Right atrium auricular region (tissue), 2 donors: Measurements from ENCODE around the gene TAS2R60. TPM values are rescaled to one million over a fixed set of nuclear protein-coding genes. Genes with fewer than 3 reads are reported as not detected.
A peak's percentile ranks its signal among the peaks of the same experiment; 100 is the strongest.
"Not testable (repeated sequence)": the region's sequence is repeated elsewhere in the genome, so short reads cannot be mapped to it uniquely, and the experiment has no call there.

ENCODE experiments used
- DNase-seq: peaks from one replicate; pipeline ENCODE4 v3.0.0-alpha.2; 2019; ENCODE audit warnings: low spot score
- H3K27ac ChIP-seq, 2 donors: fragments of 200-600 bp; sonication (generic); 1 replicate in 1 of 2; 2 replicates in 1 of 2; pipeline ENCODE4 v1.5.1; 2016 to 2019
- H3K27me3 ChIP-seq, 2 donors: fragments of 200-600 bp; sonication (generic); one replicate each; pipeline versions ENCODE4 v1.5.1 to v1.6.0; 2017 to 2019
- H3K36me3 ChIP-seq: fragments of 200-600 bp; sonication (generic); one replicate; pipeline ENCODE4 v1.5.1; 2016
- H3K4me1 ChIP-seq, 2 donors: fragments of 200-600 bp; sonication (generic); one replicate each; pipeline versions ENCODE4 v1.5.1 to v1.6.0; 2017 to 2019
- H3K4me3 ChIP-seq, 2 donors: fragments of 200-600 bp; sonication (generic); 1 replicate in 1 of 2; 2 replicates in 1 of 2; pipeline ENCODE4 v1.5.1; 2017 to 2019; ENCODE audit warnings: mild to moderate bottlenecking in 1 of 2, moderate library complexity in 1 of 2
- H3K9me3 ChIP-seq, 2 donors: fragments of 200-600 bp; sonication (generic); one replicate each; pipeline ENCODE4 v1.5.1; 2019
- total RNA-seq, 2 donors: library from RNA; depleted of rRNA; stranded (reverse); fragments of >200 nt; gene quantifications; one replicate each; pipeline ENCODE4 v1.1.0, GENCODE V29; 2016
- TF ChIP-seq, protein P1 (sequence below), 2 donors: fragments of 200-600 bp; sonication (generic); IDR thresholded peaks; one replicate each; pipeline ENCODE4 v1.5.1; 2019; ENCODE audit warnings: antibody characterized with exemption in 2 of 2

The TAS2R60 gene
- total RNA-seq, 2 donors from 2014 or later: not detected

DNA sequence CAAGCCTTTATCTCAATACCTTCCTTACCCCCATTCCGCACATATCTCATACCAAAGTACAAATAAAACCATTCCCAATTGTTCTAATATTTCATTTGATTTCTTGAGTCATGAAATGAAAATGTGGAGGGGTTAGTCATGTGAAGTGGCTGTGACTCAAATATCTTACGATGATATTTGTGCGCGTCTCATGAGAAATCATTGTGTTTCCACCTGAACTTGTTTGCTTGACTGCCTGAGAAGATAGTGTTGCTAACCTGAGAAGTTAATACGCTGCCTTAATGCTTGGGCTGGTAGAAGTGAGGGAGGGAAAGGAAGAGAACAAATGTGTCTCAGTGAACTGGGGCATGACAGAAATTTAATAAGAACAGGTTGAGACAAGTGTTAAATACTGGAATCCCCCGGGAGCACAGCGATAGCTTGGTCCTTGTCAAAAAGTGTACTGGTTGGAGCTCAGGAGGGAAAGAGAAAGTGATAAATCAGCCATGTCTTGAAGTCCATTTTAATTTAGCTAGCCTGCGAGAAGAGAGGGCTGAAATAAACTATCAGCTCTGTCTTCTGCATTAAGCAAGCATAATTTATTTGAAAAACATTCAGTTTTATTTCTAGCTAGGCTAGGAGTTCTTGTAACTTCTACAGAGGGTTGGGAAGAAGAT is 27.4 kb upstream of the TAS2R60 start:
- no peak for DNase-seq
- TF ChIP-seq, protein P1, sequence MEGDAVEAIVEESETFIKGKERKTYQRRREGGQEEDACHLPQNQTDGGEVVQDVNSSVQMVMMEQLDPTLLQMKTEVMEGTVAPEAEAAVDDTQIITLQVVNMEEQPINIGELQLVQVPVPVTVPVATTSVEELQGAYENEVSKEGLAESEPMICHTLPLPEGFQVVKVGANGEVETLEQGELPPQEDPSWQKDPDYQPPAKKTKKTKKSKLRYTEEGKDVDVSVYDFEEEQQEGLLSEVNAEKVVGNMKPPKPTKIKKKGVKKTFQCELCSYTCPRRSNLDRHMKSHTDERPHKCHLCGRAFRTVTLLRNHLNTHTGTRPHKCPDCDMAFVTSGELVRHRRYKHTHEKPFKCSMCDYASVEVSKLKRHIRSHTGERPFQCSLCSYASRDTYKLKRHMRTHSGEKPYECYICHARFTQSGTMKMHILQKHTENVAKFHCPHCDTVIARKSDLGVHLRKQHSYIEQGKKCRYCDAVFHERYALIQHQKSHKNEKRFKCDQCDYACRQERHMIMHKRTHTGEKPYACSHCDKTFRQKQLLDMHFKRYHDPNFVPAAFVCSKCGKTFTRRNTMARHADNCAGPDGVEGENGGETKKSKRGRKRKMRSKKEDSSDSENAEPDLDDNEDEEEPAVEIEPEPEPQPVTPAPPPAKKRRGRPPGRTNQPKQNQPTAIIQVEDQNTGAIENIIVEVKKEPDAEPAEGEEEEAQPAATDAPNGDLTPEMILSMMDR (IDR thresholded peaks at IDR 0.05): no peak
- Histone ChIP-seq H3K27me3 (no peaks in the 10 kb centered on the region), H3K4me3 (no peak overlapping the region), H3K4me1 (peaks cover 0 to 5% of the 10 kb centered on the region in 2 donors), H3K36me3 (no peaks in the 10 kb centered on the region), H3K9me3 (no peaks in the 10 kb centered on the region), H3K27ac (no peak overlapping the region)

DNA sequence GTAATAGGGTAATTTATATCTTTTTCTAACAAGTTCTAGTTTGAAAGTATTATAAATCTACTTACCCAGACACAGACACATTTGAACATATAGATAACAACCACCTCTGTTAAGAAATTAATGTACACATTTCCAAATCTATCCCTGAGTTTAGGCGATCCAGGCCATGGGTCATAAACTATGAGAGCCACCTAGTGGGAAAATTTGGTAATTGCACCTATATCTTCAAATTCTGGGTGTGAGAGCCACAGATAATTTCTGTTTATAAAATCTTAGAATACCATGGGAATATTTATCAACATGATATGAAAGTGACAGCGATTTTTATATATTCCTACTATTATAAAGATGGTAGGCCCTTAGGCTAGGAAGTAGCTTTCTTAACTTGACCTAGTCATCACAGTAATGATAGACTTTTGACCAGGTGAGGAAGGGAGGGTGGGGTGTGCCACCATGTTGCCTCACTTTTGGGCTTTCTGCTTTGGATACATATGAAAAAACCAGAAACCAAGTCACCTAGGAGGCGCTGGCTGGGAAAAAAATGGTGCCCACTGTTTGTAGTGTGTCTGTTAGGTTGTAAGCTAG is 26.6 kb upstream of the TAS2R60 start:
- Histone ChIP-seq H3K27me3 (no peaks in the 10 kb centered on the region), H3K4me1 (peaks cover 0 to 5% of the 10 kb centered on the region in 2 donors), H3K9me3 (no peaks in the 10 kb centered on the region), H3K27ac (no peak overlapping the region), H3K4me3 (no peak overlapping the region), H3K36me3 (no peaks in the 10 kb centered on the region)
- TF ChIP-seq, protein P1 (IDR thresholded peaks at IDR 0.05): peak; percentile 76 to 82
- no peak for DNase-seq

DNA sequence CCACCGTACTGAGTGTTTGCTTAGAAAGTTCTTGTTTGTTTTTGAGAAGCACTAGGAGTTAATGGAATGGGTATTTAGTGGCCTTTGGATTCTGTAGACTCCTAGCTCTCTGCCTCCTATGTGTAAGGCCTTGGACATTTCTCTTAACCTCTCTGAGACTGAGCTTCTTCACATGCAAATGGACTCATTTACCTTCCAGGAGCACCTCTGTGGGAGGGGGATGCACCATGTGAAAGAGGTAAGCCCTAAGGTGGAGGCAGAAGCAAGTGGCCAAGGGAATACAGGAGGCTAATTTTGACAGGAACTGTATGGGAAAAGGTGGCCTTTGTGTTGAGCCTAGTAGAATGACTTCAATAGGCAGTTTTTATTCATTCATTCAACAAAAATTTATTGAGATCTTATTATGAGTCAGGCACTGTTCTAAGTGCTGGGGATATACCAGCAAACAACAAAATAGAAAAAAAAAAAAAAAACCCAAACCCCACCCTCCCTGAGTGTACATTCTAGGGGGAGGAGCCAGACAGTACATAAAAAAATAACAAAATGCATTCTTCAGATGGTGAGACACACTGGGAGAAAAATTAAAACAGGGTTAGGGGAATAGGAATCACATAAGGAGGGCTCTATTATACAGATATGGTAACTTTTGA is 25.4 kb upstream of the TAS2R60 start:
- Histone ChIP-seq H3K9me3 (no peaks in the 10 kb centered on the region), H3K27ac (no peak overlapping the region), H3K4me1 (no peaks in the 10 kb centered on the region), H3K27me3 (no peaks in the 10 kb centered on the region), H3K36me3 (no peaks in the 10 kb centered on the region), H3K4me3 (no peak overlapping the region)
- no peak for DNase-seq
- TF ChIP-seq, protein P1 (IDR thresholded peaks at IDR 0.05): no peak

GRCh38 chr7:143418681-143419458 is 24.4 kb upstream of the TAS2R60 start:
- H3K4me1 ChIP-seq: no peaks in the 10 kb centered on the region
- no peaks in the 10 kb centered on the region for H3K9me3 ChIP-seq
- no peak overlapping the region for H3K4me3 ChIP-seq
- H3K27me3 ChIP-seq: no peaks in the 10 kb centered on the region
- no peaks in the 10 kb centered on the region for H3K36me3 ChIP-seq
- TF ChIP-seq, protein P1 (IDR thresholded peaks at IDR 0.05): no peak
- DNase-seq: no peak
- H3K27ac ChIP-seq: no peak overlapping the region

GRCh38 chr7:143419880-143420279 is 23.4 kb upstream of the TAS2R60 start:
- DNase-seq: no peak
- H3K4me1 ChIP-seq: no peaks in the 10 kb centered on the region
- TF ChIP-seq, protein P1 (IDR thresholded peaks at IDR 0.05): no peak
- H3K4me3 ChIP-seq: no peak overlapping the region
- no peaks in the 10 kb centered on the region for H3K9me3 ChIP-seq
- H3K36me3 ChIP-seq: no peaks in the 10 kb centered on the region
- H3K27me3 ChIP-seq: no peaks in the 10 kb centered on the region
- H3K27ac ChIP-seq: no peak overlapping the region

DNA sequence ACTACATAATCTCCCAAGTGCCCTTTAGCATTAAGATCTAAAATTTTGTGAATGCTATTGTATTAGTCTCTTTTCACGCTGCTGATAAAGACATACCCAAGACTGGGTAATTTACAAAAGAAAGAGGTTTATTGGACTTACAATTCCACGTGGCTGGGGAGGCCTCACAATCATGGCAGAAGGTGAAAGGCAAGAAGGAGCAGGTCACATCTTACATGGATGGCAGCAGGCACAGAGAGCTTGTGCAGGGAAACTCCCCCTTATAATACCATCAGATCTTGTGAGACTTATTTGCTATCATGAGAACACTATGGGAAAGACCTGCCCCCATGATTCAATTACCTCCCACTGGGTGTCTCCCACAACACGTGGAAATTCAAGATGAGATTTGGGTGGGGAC is 22.6 kb upstream of the TAS2R60 start:
- not testable (repeated sequence) for DNase-seq, H3K27me3 ChIP-seq

More for the DNA sequence above, 22.6 kb upstream of the TAS2R60 start:
- not testable (repeated sequence) for H3K27ac ChIP-seq, H3K36me3 ChIP-seq, H3K4me3 ChIP-seq, H3K4me1 ChIP-seq, H3K9me3 ChIP-seq
